Measurements from ENCODE around the gene SKA2. TPM values are rescaled to one million over a fixed set of nuclear protein-coding genes. Genes with fewer than 3 reads are reported as not detected.
"Not testable (repeated sequence)": the region's sequence is repeated elsewhere in the genome, so short reads cannot be mapped to it uniquely, and the experiment has no call there.

The SKA2 gene
- total RNA-seq, 1 donor from 2014 or later: 44.3 TPM

- Mint-ChIP-seq H3K4me3 (ENCODE audit: unreplicated experiment) (no peak overlapping the region), H3K9me3 (ENCODE audit: unreplicated experiment) (no peaks in the 10 kb centered on the region), H3K4me1 (ENCODE audit: unreplicated experiment) (no peaks in the 10 kb centered on the region), H3K36me3 (ENCODE audit: low read depth, unreplicated experiment) (no peaks in the 10 kb centered on the region), H3K27me3 (ENCODE audit: unreplicated experiment) (no peaks in the 10 kb centered on the region), H3K27ac (ENCODE audit: unreplicated experiment) (no peak overlapping the region)
- TF ChIP-seq CTCF (IDR thresholded peaks at IDR 0.05; ENCODE audit: unreplicated experiment): no peak
- DNase-seq (ENCODE audit: low spot score): no peak
Observed at GRCh38 chr17:59094861-59095530, 60.0 kb downstream of the SKA2 start.

- H3K27me3 Mint-ChIP-seq (ENCODE audit: unreplicated experiment): no peaks in the 10 kb centered on the region
- no peaks in the 10 kb centered on the region for H3K36me3 Mint-ChIP-seq (ENCODE audit: low read depth, unreplicated experiment)
- DNase-seq (ENCODE audit: low spot score): no peak
- H3K27ac Mint-ChIP-seq (ENCODE audit: unreplicated experiment): no peak overlapping the region
- no peaks in the 10 kb centered on the region for H3K9me3 Mint-ChIP-seq (ENCODE audit: unreplicated experiment)
- H3K4me1 Mint-ChIP-seq (ENCODE audit: unreplicated experiment): no peaks in the 10 kb centered on the region
- no peak overlapping the region for H3K4me3 Mint-ChIP-seq (ENCODE audit: unreplicated experiment)
- no peak for TF ChIP-seq CTCF (IDR thresholded peaks at IDR 0.05; ENCODE audit: unreplicated experiment)
Observed at GRCh38 chr17:59093702-59094231, 61.2 kb downstream of the SKA2 start.

- DNase-seq (ENCODE audit: low spot score): no peak
- Mint-ChIP-seq H3K9me3 (ENCODE audit: unreplicated experiment) (no peaks in the 10 kb centered on the region), H3K4me1 (ENCODE audit: unreplicated experiment) (no peaks in the 10 kb centered on the region), H3K36me3 (ENCODE audit: low read depth, unreplicated experiment) (no peaks in the 10 kb centered on the region), H3K27me3 (ENCODE audit: unreplicated experiment) (no peaks in the 10 kb centered on the region), H3K27ac (ENCODE audit: unreplicated experiment) (no peak overlapping the region), H3K4me3 (ENCODE audit: unreplicated experiment) (no peak overlapping the region)
- no peak for TF ChIP-seq CTCF (IDR thresholded peaks at IDR 0.05; ENCODE audit: unreplicated experiment)
Observed at GRCh38 chr17:59093145-59093701, 61.8 kb downstream of the SKA2 start.

- not testable (repeated sequence) for H3K27ac Mint-ChIP-seq (ENCODE audit: unreplicated experiment); H3K27me3 Mint-ChIP-seq (ENCODE audit: unreplicated experiment)
Observed at GRCh38 chr17:59090593-59090992, 64.4 kb downstream of the SKA2 start.

GRCh38 chr17:59084154-59084553 is 70.8 kb downstream of the SKA2 start:
- no peaks in the 10 kb centered on the region for H3K4me1 Mint-ChIP-seq (ENCODE audit: unreplicated experiment)
- H3K4me3 Mint-ChIP-seq (ENCODE audit: unreplicated experiment): no peak overlapping the region
- no peaks in the 10 kb centered on the region for H3K27me3 Mint-ChIP-seq (ENCODE audit: unreplicated experiment)
- no peak overlapping the region for H3K27ac Mint-ChIP-seq (ENCODE audit: unreplicated experiment)
- TF ChIP-seq CTCF (IDR thresholded peaks at IDR 0.05; ENCODE audit: unreplicated experiment): no peak
- DNase-seq (ENCODE audit: low spot score): no peak
- H3K9me3 Mint-ChIP-seq (ENCODE audit: unreplicated experiment): no peaks in the 10 kb centered on the region
- peaks cover 4% of the 10 kb centered on the region for H3K36me3 Mint-ChIP-seq (ENCODE audit: low read depth, unreplicated experiment)

More at GRCh38 chr17:59090593-59090992, 64.4 kb downstream of the SKA2 start:
- H3K4me1 Mint-ChIP-seq (ENCODE audit: unreplicated experiment); H3K4me3 Mint-ChIP-seq (ENCODE audit: unreplicated experiment); H3K36me3 Mint-ChIP-seq (ENCODE audit: low read depth, unreplicated experiment); H3K9me3 Mint-ChIP-seq (ENCODE audit: unreplicated experiment); DNase-seq (ENCODE audit: low spot score): not testable (repeated sequence)

All from endothelial cell (in vitro differentiated cells).